SU-DHL-6 (cell line): ENCODE data around the gene ELAVL2.

Source experiments
- CTCF ChIP-seq: fragments of 200-600 bp; sonication (generic); IDR thresholded peaks from one replicate; pipeline ENCODE4 v1.5.1; 2017; ENCODE audit warnings: antibody characterized with exemption, mild to moderate bottlenecking, low read length, moderate library complexity; ENCODE audit not compliant: insufficient read depth, poor library complexity, severe bottlenecking
- EZH2phosphoT487 ChIP-seq: fragments of 200-600 bp; sonication (generic), shearing (Covaris generic); conservative IDR thresholded peaks from 2 replicates; pipeline ENCODE4 v1.6.1; 2018; ENCODE audit warnings: mild to moderate bottlenecking, antibody characterized with exemption, low read length, moderate library complexity, mixed read lengths

GRCh38 chr9:23658376-23659258 lies 167.4 kb downstream of the ELAVL2 start:
- TF ChIP-seq CTCF (no peak), EZH2phosphoT487 (no peak)
